Activated naive CD8-positive, alpha-beta T cell treated with anti-CD3 and anti-CD28 coated beads, Interleukin-2, amount 50 U/mL, for 24 hours (primary cell): ENCODE measurements around the gene ESD.
A peak's percentile ranks its signal among the peaks of the same experiment; 100 is the strongest.
"Not testable (repeated sequence)": the region's sequence is repeated elsewhere in the genome, so short reads cannot be mapped to it uniquely, and the experiment has no call there.

Source experiments
- ATAC-seq: fragments of 150-1000 bp; cut with Tn5 transposase; one replicate; pipeline ENCODE4 v1.10.0; 2021
- DNase-seq: peaks from one replicate; pipeline ENCODE4 v3.0.0; 2021
- H3K27ac Mint-ChIP-seq: one replicate; pipeline ENCODE4 v1.8.0; 2021; ENCODE audit warnings: mild to moderate bottlenecking, mixed read lengths
- H3K27me3 Mint-ChIP-seq: one replicate; pipeline ENCODE4 v1.8.0; 2021; ENCODE audit warnings: mixed read lengths
- H3K36me3 Mint-ChIP-seq: one replicate; pipeline ENCODE4 v1.8.0; 2021; ENCODE audit warnings: low read depth, mixed read lengths
- H3K4me1 Mint-ChIP-seq: one replicate; pipeline ENCODE4 v1.8.0; 2021; ENCODE audit warnings: mixed read lengths
- H3K4me3 Mint-ChIP-seq: one replicate; pipeline ENCODE4 v1.8.0; 2021; ENCODE audit warnings: mild to moderate bottlenecking, moderate library complexity, mixed read lengths
- H3K9me3 Mint-ChIP-seq: one replicate; pipeline ENCODE4 v1.8.0; 2021; ENCODE audit warnings: mixed read lengths

Gene ESD

DNA sequence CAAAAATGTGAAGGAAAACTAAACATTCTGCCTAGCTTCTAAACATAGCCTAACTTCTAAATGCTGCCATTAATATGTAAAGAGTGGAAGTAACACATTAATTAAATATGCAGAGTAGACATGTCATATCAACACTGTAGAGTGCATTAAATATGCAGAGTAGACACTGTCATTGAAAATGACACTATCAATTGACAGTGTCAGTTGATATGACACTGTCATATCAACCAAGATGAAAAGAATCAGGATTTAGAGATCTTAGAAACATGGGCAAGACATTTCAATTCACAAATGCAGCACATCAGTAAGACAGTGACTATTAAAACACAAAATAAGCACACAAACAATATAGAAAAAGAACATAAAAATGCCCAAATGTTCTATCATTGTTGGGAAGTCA, 25.3 kb downstream of the ESD start:
- H3K27ac Mint-ChIP-seq = no peak overlapping the region
- H3K27me3 Mint-ChIP-seq = no peaks in the 10 kb centered on the region
- DNase-seq = no peak
- no peak for ATAC-seq
- no peak overlapping the region for H3K4me3 Mint-ChIP-seq
- H3K36me3 Mint-ChIP-seq = peaks cover 63% of the 10 kb centered on the region
- no peaks in the 10 kb centered on the region for H3K4me1 Mint-ChIP-seq
- H3K9me3 Mint-ChIP-seq = no peaks in the 10 kb centered on the region

DNA sequence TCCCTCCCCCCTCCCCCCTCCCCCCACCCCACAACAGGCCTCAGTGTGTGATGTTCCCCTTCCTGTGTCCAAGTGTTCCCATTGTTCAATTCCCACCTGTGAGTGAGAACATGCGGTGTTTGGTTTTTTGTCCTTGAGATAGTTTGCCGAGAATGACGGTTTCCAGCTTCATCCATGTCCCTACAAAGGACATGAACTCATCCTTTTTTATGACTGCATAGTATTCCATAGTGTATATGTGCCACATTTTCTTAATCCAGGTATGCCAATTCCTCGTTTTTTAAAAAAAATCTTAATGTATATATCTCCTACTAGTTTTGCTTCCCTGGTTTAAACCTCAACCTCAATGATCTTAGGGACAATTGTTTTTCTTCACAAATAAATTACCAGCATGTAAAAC, 27.0 kb downstream of the ESD start:
- not testable (repeated sequence) for H3K27ac Mint-ChIP-seq, ATAC-seq, H3K9me3 Mint-ChIP-seq, H3K4me1 Mint-ChIP-seq, H3K27me3 Mint-ChIP-seq, H3K4me3 Mint-ChIP-seq, DNase-seq
- peaks cover 50% of the 10 kb centered on the region for H3K36me3 Mint-ChIP-seq

DNA sequence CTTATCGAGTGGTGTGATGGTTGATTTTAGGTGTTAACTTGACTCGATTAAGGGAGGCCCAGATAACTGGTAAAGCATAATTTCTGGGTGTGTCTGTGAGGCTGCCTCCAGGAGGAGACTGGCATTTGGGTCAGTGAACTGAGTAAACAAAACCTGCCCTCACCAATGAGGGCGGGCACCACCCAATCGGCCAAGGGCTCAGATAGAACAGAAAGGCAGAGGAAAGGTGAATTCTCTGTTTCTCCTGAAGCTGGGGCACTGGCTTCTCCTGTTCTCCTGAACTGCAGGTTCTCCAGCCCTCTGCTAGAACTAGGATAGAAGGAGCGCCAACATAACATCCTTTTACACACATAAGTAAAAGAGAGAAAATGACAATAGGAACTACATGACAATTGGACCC, 35.1 kb downstream of the ESD start:
- peaks cover 5% of the 10 kb centered on the region for H3K27me3 Mint-ChIP-seq
- H3K4me3 Mint-ChIP-seq = no peak overlapping the region
- no peaks in the 10 kb centered on the region for H3K9me3 Mint-ChIP-seq
- DNase-seq (no peak), ATAC-seq (no peak)
- no peak overlapping the region for H3K27ac Mint-ChIP-seq
- H3K4me1 Mint-ChIP-seq = peaks cover 5% of the 10 kb centered on the region
- H3K36me3 Mint-ChIP-seq = no peaks in the 10 kb centered on the region

DNA sequence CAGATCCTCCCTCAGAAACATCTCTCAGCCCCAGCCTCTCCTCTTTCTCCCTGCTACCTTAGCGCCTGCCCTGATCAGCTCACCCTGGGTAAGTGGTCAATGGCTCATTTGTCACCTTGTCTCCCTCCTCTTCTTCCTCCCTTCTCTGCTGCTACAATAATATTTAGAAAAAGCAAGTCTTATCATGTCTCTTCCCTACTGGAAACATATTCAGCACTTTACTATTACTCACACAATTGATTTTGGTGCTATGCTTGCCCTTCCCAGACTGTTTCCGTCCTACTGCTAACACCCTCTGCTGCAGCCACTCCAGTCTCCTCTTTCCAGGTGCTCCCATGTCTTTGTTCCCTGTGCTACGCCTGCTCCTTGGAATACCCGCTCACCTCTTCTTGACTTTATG, 35.8 kb downstream of the ESD start:
- Mint-ChIP-seq H3K4me3 (no peak overlapping the region), H3K27me3 (peaks cover 5% of the 10 kb centered on the region)
- ATAC-seq = no peak

DNA sequence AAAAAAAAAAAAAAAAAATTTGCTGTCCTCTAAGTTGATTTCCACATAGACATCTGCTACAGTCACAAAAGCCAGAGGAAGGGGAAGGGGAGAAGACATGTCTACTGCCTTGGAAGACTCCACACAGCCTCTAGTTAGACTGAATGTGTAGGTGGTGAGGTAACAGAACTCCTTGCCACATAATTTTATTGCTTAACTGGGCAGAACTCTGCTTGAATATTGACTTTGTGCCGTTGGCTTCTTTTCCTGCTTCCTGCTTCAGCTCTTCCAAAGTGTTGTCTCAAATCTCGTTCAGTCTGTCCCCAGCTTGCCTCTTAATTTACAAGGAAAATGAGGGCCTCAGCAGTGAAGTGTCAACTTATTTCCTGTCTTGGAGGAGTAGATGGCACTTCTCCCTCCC, 37.1 kb downstream of the ESD start:
- no peaks in the 10 kb centered on the region for H3K9me3 Mint-ChIP-seq
- DNase-seq (no peak), ATAC-seq (no peak)
- H3K4me3 Mint-ChIP-seq = no peak overlapping the region
- no peaks in the 10 kb centered on the region for H3K36me3 Mint-ChIP-seq
- H3K4me1 Mint-ChIP-seq = peaks cover 5% of the 10 kb centered on the region
- no peak overlapping the region for H3K27ac Mint-ChIP-seq
- H3K27me3 Mint-ChIP-seq = peaks cover 5% of the 10 kb centered on the region

More for the DNA sequence above, 35.8 kb downstream of the ESD start:
- Mint-ChIP-seq H3K36me3 (no peaks in the 10 kb centered on the region), H3K27ac (no peak overlapping the region), H3K4me1 (peaks cover 5% of the 10 kb centered on the region), H3K9me3 (no peaks in the 10 kb centered on the region)
- DNase-seq = no peak

DNA sequence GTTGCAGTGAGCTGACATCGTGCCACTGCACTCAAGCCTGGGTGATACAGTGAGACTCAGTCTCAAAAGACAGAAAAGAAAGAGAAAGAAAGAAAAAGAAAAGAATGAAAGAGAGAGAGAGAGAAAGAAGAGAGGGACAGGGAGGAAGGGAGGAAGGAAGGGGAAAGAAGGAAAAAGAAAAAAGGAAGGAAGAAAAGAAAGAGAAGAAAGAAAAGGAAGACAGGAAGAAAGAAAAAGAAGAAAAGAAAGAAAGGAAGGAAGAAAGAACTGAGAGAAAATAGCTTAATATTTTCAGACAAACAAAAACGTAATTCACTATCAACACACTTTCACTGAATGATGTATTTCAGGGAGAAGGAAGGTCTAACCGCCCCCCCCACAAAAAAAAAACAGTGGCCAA, 39.3 kb downstream of the ESD start:
- Mint-ChIP-seq H3K4me1 (peaks cover 8% of the 10 kb centered on the region), H3K36me3 (peaks cover 2% of the 10 kb centered on the region), H3K4me3 (no peak overlapping the region), H3K9me3 (no peaks in the 10 kb centered on the region), H3K27ac (no peak overlapping the region), H3K27me3 (peaks cover 5% of the 10 kb centered on the region)
- ATAC-seq (no peak), DNase-seq (no peak)

DNA sequence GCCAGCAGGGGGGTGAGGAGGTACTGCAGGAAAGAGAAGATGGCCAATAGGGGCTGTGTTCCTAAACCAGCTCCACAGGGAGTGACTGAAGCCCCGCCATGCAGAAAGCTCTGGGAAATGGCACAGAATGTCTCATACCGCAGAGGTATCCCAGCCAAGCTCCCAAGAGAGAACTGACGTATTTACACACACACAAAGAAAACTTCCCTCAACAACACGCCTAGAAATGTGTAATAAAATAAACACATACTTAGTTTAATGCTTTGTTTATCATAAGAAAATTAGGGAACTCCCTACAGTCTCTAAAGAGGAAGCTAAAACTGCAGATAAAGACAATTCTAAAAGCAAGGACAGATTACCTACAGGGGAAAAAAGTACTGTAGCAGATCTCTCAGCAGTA, 40.0 kb downstream of the ESD start:
- no peak for DNase-seq
- Mint-ChIP-seq H3K27me3 (peaks cover 5% of the 10 kb centered on the region), H3K27ac (no peak overlapping the region), H3K4me3 (no peak overlapping the region), H3K9me3 (no peaks in the 10 kb centered on the region), H3K36me3 (peaks cover 4% of the 10 kb centered on the region), H3K4me1 (peaks cover 13% of the 10 kb centered on the region)
- no peak for ATAC-seq

DNA sequence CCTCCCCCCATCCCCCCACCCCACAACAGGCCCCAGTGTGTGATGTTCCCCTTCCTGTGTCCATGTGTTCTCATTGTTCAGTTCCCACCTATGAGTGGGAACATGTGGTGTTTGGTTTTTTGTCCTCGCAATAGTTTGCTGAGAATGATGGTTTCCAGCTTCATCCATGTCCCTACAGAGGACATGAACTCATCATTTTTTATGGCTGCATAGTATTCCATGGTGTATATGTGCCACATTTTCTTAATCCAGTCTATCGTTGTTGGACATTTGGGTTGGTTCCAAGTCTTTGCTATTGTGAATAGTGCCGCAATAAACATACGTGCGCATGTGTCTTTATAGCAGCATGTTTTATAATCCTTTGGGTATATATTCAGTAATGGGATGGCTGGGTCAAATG, 41.5 kb downstream of the ESD start:
- Mint-ChIP-seq H3K4me1 (peaks cover 26% of the 10 kb centered on the region), H3K36me3 (peaks cover 10% of the 10 kb centered on the region)
- not testable (repeated sequence) for H3K4me3 Mint-ChIP-seq, H3K27me3 Mint-ChIP-seq, ATAC-seq, DNase-seq, H3K9me3 Mint-ChIP-seq, H3K27ac Mint-ChIP-seq

DNA sequence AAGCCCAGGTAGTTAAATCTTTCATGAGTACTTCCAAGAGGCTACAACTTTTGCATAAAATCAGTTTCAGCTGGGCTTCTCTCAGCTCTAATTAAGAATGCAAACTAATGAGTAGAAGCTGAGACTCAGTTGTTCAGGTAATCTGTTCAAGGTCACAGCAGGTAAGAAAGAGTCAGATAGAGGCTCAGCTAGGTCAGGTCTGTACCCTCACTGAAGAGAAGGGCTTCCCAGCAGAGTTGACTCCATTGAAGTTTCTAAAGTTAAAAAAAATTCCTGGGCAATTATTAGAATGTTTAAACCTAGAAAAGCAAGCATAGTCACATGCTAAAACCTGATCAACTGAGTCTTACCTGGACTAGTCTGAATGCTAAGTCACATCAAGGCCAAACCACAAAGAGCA, 42.1 kb downstream of the ESD start:
- Mint-ChIP-seq H3K4me3 (no peak overlapping the region), H3K36me3 (peaks cover 13% of the 10 kb centered on the region), H3K27me3 (peaks cover 3% of the 10 kb centered on the region), H3K27ac (no peak overlapping the region), H3K9me3 (no peaks in the 10 kb centered on the region), H3K4me1 (peaks cover 29% of the 10 kb centered on the region)
- DNase-seq (no peak), ATAC-seq (no peak)

DNA sequence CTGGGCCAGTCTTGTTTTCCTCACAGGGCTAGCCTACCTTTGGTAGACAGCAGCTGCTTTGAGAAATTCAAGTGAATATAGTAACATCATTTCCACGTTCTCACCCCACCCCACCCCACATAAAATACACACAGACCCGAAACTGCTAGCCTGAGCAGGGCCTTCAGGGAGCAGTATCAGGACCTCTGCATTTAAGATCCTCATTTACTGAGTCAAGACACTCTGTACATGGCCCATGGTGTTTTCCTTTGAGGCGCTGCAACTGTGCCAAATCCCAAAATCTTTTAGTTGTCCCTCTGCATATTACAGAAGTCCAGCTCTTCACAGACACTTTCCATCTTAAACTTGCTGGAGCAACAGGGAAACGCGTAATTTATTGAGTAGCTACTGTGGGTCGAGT, 43.0 kb downstream of the ESD start:
- no peak overlapping the region for H3K27ac Mint-ChIP-seq
- H3K4me3 Mint-ChIP-seq = no peak overlapping the region
- ATAC-seq (no peak), DNase-seq (no peak)
- H3K4me1 Mint-ChIP-seq = peaks cover 34% of the 10 kb centered on the region
- peaks cover 18% of the 10 kb centered on the region for H3K36me3 Mint-ChIP-seq
- H3K27me3 Mint-ChIP-seq = peaks cover 3% of the 10 kb centered on the region
- H3K9me3 Mint-ChIP-seq = no peaks in the 10 kb centered on the region

DNA sequence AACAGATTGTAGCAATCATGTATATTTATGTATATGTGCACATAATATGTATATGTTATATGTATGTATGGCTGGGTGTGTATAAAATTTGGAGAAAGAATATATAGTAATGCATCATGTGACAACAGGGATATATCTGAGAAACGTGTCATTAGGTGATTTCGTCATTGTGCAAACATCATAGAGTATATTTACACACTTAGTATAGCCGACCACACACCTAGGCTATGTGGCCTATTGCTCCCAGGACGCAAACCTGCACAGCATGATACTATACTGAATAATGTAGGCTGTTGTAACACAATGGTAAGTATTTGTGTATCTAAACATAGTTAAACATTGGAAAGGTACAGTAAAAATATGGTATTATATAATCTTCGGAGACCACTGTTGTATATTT, 43.8 kb downstream of the ESD start:
- H3K4me1 Mint-ChIP-seq = peaks cover 35% of the 10 kb centered on the region

DNA sequence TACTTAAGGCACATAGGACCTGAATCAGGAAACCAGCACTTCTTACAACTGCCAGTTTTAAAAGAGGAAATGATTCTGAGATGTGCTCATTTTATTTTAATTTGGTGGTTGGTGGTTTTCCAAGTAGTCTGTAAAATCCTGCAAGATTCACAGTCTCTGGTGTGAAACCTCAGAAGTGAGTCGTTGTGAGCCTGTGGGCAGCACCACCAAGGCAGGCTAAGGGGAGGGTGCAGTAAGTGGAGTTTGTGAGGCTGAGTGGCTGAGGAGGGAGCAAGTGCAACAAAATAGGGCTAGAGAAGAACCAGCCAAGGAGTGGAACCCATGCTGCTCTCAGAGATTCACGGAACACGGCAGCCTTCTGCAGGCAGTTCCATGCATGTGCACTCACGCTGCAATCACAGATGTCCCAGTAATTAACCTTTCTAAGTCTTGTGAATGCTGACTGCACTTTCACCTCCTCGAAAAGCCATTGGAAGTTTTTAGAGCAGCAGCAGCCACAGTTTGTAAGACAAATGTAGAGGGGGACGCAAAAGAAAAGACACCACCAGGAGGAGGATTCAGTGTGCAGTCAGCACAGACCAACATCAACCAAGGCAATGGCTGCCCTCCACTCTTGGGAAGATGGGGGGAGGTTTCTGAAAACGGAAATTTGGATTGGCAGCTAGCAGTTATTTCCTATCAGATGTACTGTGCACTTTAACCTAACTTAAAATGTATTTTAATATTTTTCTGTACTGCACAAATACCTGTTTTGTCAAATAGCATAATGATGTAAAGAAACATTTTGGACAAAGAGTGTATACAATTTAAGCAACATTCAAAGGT, 44.9 kb downstream of the ESD start:
- peak overlapping the region; percentile 63 for H3K27ac Mint-ChIP-seq
- peaks cover 34% of the 10 kb centered on the region for H3K4me1 Mint-ChIP-seq
- DNase-seq (peak; percentile 54), ATAC-seq (peak; percentile 97)
- H3K36me3 Mint-ChIP-seq = peaks cover 24% of the 10 kb centered on the region
- no peaks in the 10 kb centered on the region for H3K9me3 Mint-ChIP-seq
- peak overlapping the region; percentile 6 for H3K4me3 Mint-ChIP-seq
- no peaks in the 10 kb centered on the region for H3K27me3 Mint-ChIP-seq

More for the DNA sequence above, 43.8 kb downstream of the ESD start:
- Mint-ChIP-seq H3K27ac (no peak overlapping the region), H3K27me3 (peaks cover 3% of the 10 kb centered on the region), H3K36me3 (peaks cover 21% of the 10 kb centered on the region), H3K9me3 (no peaks in the 10 kb centered on the region), H3K4me3 (no peak overlapping the region)
- ATAC-seq (no peak), DNase-seq (no peak)

DNA sequence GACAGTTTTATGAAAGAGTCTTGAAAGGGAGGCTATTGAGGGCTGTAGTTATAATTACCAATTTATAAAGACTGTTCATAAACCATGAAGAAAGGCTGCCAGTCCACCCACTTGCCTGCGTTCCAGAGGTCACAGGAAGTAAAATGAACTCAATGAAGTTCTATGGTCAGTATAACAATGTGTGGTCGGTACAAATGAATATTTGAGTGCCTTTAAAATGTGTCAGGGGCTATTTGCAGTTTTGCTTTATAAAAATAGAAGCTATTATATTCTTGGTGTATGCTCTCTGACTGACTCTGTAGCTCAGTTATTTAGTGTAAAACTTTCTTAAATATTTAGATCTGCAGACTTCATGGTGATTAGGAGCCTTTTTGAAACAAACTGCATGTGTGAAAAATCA, 47.0 kb downstream of the ESD start:
- ATAC-seq (no peak), DNase-seq (no peak)
- no peak overlapping the region for H3K27ac Mint-ChIP-seq
- H3K4me3 Mint-ChIP-seq = no peak overlapping the region
- peaks cover 36% of the 10 kb centered on the region for H3K36me3 Mint-ChIP-seq
- H3K4me1 Mint-ChIP-seq = peaks cover 33% of the 10 kb centered on the region
- H3K9me3 Mint-ChIP-seq = no peaks in the 10 kb centered on the region
- no peaks in the 10 kb centered on the region for H3K27me3 Mint-ChIP-seq

DNA sequence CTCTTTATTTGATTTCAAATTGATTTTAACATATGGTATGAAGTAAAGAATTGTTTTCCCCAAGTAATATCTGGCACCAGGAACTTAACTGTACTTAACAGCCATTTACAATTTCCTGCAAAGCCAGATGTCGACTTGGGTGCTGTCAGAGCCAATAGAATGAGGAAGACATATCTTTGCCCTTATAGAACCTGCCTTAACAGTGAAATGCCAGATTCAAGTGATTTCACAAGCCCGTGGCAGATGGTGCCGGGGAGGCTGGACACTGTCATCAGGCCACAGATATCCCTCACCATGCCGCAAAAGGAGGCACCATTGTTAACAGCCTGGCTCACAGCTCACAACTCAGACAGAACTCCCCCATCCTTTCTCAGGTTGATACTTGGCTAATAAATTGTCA, 48.7 kb downstream of the ESD start:
- no peak for DNase-seq
- Mint-ChIP-seq H3K4me3 (no peak overlapping the region), H3K27ac (no peak overlapping the region), H3K9me3 (no peaks in the 10 kb centered on the region), H3K4me1 (peaks cover 33% of the 10 kb centered on the region), H3K36me3 (peaks cover 42% of the 10 kb centered on the region), H3K27me3 (no peaks in the 10 kb centered on the region)
- no peak for ATAC-seq

DNA sequence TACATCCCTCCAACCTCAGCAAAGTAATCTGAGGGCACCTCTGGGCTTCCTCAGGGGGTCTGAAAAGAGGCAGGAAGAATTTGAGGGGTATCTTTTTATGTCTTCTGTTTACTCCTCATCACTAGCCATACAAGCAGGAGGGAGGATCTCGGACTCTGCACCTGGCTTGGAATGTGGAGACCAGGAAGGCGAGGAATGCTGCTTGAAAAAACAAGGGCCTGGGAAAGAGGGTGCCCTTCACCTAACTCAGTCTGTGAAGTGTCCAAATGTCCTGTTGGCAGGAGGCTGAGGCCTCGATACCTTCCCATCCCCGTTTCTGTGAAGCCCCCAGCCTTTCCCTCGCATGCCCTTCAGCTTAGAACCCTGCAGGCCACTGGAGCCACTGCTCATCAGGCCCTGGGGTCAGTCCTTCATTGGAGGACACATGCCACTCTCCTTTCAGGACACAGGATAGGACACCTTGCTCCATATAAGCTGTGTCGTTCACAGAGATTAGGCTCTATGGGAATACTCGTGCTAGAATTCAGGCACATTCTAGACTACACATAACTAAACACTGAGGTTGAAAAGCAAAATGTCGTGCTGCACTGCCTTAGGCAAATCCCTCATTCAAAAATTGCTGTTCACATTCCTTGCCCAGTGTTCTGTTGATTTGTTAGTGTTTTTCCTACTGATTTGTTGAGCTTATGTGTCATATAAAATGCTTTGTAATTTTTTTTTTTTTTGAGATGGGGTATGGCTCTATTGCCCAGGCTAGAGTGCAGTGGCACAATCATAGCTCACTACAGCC, 49.7 kb downstream of the ESD start:
- ATAC-seq = no peak
- Mint-ChIP-seq H3K27ac (no peak overlapping the region), H3K4me3 (no peak overlapping the region), H3K36me3 (peaks cover 42% of the 10 kb centered on the region), H3K4me1 (peaks cover 28% of the 10 kb centered on the region), H3K9me3 (no peaks in the 10 kb centered on the region), H3K27me3 (no peaks in the 10 kb centered on the region)
- no peak for DNase-seq
